Nephron progenitor cell (in vitro differentiated cells): ENCODE measurements around the gene SMARCAL1.

ENCODE experiments used
- DNase-seq: peaks from one replicate; pipeline ENCODE4 v3.0.0; 2021
- H3K27ac Mint-ChIP-seq: 2 replicates; pipeline ENCODE4 v1.8.0; 2021; ENCODE audit warnings: mild to moderate bottlenecking, moderate library complexity, mixed read lengths
- H3K27me3 Mint-ChIP-seq: 2 replicates; pipeline ENCODE4 v1.8.0; 2021; ENCODE audit warnings: mild to moderate bottlenecking, low read depth, mixed read lengths; ENCODE audit not compliant: poor library complexity
- H3K36me3 Mint-ChIP-seq: 2 replicates; pipeline ENCODE4 v1.8.0; 2021; ENCODE audit warnings: low read depth, mixed read lengths
- H3K4me1 Mint-ChIP-seq: 2 replicates; pipeline ENCODE4 v1.8.0; 2021; ENCODE audit warnings: mixed read lengths
- H3K4me3 Mint-ChIP-seq: 2 replicates; pipeline ENCODE4 v1.8.0; 2021; ENCODE audit warnings: mild to moderate bottlenecking, moderate library complexity, mixed read lengths
- H3K9me3 Mint-ChIP-seq: 2 replicates; pipeline ENCODE4 v1.8.0; 2021; ENCODE audit warnings: mild to moderate bottlenecking, moderate library complexity, mixed read lengths
- CTCF ChIP-seq: fragments of 200-600 bp; sonication (generic); IDR thresholded peaks from 2 replicates; pipeline ENCODE4 v1.5.0; 2021; ENCODE audit warnings: antibody characterized with exemption

The SMARCAL1 gene

GRCh38 chr2:216399621-216400020, 12.7 kb upstream of the SMARCAL1 start:
- Mint-ChIP-seq H3K4me1 (peaks cover 7% of the 10 kb centered on the region), H3K9me3 (no peaks in the 10 kb centered on the region), H3K4me3 (no peak overlapping the region), H3K27ac (no peak overlapping the region), H3K36me3 (no peaks in the 10 kb centered on the region), H3K27me3 (peaks cover 11% of the 10 kb centered on the region)
- DNase-seq: no peak
- no peak for TF ChIP-seq CTCF

- no peak overlapping the region for H3K4me3 Mint-ChIP-seq
- H3K9me3 Mint-ChIP-seq: no peaks in the 10 kb centered on the region
- peaks cover 23% of the 10 kb centered on the region for H3K4me1 Mint-ChIP-seq
- no peaks in the 10 kb centered on the region for H3K36me3 Mint-ChIP-seq
- H3K27me3 Mint-ChIP-seq: peaks cover 10% of the 10 kb centered on the region
- TF ChIP-seq CTCF: no peak
- H3K27ac Mint-ChIP-seq: no peak overlapping the region
- DNase-seq: no peak
These were observed 9.5 kb upstream of the SMARCAL1 start for GRCh38 chr2:216402751-216403150.

GRCh38 chr2:216404010-216404618, 8.2 kb upstream of the SMARCAL1 start:
- H3K4me3 Mint-ChIP-seq: no peak overlapping the region
- peaks cover 10% of the 10 kb centered on the region for H3K27me3 Mint-ChIP-seq
- TF ChIP-seq CTCF: peak; percentile 68
- peak; percentile 38 for DNase-seq
- no peaks in the 10 kb centered on the region for H3K36me3 Mint-ChIP-seq
- H3K9me3 Mint-ChIP-seq: no peaks in the 10 kb centered on the region
- H3K4me1 Mint-ChIP-seq: peaks cover 33% of the 10 kb centered on the region
- H3K27ac Mint-ChIP-seq: no peak overlapping the region

GRCh38 chr2:216405588-216405987, 6.7 kb upstream of the SMARCAL1 start:
- TF ChIP-seq CTCF: no peak
- Mint-ChIP-seq H3K36me3 (no peaks in the 10 kb centered on the region), H3K9me3 (no peaks in the 10 kb centered on the region), H3K4me1 (peaks cover 26% of the 10 kb centered on the region), H3K4me3 (no peak overlapping the region), H3K27me3 (peaks cover 10% of the 10 kb centered on the region), H3K27ac (no peak overlapping the region)
- no peak for DNase-seq

GRCh38 chr2:216406826-216407225, 5.5 kb upstream of the SMARCAL1 start:
- H3K9me3 Mint-ChIP-seq: no peaks in the 10 kb centered on the region
- no peaks in the 10 kb centered on the region for H3K36me3 Mint-ChIP-seq
- TF ChIP-seq CTCF: no peak
- H3K27ac Mint-ChIP-seq: no peak overlapping the region
- H3K4me3 Mint-ChIP-seq: no peak overlapping the region
- no peak for DNase-seq
- H3K27me3 Mint-ChIP-seq: peaks cover 10% of the 10 kb centered on the region
- H3K4me1 Mint-ChIP-seq: peaks cover 26% of the 10 kb centered on the region
